GOT3 (cell line): Measurements from ENCODE around the gene FNDC5.

Experiments used
- DNase-seq: peaks from one replicate; lab custom pipeline; 2025; ENCODE audit warnings: mixed read lengths; lab: John Stamatoyannopoulos, UW

The FNDC5 gene

GRCh38 chr1:32897082-32898049 is 26.7 kb upstream of the FNDC5 start:
- no peak for DNase-seq

DNA sequence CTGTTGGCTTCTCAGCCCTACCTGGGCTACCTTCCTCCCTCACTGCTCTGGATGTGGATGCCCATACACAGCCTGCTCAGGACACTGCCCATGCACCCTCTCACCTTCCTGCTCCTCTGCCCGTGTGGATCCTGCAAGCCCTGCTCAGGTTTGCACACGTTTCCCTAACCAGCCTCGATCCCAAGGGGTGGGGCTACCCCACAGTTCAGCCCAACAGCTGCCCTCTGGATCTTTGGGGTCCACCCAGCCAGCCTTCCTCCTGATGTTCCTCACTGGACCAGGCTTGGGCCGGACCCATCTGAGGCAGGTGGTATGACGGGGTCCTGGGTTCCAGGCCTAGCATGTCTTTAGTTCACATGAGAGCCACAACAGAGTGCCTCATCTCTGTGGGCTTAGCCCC is 25.7 kb upstream of the FNDC5 start:
- no peak for DNase-seq

GRCh38 chr1:32895325-32896215 is 24.9 kb upstream of the FNDC5 start:
- no peak for DNase-seq

DNA sequence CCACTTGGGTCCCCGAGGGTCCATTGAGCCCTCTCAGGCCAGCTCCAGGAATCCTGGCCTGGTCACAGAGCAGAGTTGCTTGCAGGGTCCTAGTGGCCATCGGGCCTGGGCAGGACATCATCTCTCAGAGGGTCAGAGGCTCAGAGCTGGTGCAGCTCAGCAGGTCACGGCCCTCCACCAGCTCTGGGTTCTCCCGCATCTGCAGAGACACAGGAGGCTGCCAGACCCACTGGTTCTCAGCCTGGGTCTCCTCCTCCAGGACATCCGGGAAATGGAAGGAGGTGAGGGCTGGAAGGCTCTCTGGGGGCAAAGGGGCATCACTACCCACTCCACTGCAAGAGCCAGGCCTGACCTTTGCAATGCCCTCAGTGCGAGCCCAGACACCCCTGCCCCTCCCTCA is 24.0 kb upstream of the FNDC5 start:
- no peak for DNase-seq

GRCh38 chr1:32894019-32894600 is 23.4 kb upstream of the FNDC5 start:
- no peak for DNase-seq

DNA sequence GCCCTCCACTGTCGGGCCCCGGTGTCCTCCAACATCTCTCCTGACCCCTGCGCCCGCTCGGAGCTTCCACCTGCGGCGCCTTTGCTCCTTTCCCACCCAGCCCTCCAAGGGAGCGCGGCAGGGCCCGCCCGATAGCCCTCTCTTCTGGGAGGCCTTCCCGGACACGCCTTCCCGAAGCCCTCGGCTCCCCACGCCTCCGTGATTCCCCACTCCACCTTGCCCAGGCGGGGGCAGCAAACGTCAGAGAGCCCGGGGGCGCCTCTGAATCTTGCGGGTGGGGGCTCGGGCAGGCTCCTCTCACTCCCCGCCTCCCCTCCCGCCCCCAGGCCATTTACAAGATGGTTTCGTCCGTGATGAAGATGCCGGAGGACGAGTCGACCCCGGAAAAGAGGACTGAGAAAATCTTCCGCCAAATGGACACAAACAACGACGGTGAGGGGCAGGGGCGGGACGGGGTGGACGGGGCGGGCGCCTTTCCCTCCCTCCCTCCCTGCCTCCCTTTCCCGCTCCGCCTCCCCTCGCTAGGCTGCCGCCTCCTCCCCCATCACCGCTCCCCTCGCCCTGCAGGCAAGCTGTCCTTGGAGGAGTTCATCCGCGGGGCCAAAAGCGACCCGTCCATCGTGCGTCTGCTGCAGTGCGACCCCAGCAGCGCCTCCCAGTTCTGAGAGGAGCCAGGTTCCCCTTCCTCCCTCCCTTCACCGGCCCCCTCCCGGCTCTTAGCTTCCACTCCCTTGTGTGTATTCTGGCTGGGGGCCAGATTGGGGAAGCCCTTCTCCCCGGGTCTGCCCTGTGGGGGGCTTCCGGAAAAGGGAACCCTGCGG is 22.7 kb upstream of the FNDC5 start:
- no peak for DNase-seq

DNA sequence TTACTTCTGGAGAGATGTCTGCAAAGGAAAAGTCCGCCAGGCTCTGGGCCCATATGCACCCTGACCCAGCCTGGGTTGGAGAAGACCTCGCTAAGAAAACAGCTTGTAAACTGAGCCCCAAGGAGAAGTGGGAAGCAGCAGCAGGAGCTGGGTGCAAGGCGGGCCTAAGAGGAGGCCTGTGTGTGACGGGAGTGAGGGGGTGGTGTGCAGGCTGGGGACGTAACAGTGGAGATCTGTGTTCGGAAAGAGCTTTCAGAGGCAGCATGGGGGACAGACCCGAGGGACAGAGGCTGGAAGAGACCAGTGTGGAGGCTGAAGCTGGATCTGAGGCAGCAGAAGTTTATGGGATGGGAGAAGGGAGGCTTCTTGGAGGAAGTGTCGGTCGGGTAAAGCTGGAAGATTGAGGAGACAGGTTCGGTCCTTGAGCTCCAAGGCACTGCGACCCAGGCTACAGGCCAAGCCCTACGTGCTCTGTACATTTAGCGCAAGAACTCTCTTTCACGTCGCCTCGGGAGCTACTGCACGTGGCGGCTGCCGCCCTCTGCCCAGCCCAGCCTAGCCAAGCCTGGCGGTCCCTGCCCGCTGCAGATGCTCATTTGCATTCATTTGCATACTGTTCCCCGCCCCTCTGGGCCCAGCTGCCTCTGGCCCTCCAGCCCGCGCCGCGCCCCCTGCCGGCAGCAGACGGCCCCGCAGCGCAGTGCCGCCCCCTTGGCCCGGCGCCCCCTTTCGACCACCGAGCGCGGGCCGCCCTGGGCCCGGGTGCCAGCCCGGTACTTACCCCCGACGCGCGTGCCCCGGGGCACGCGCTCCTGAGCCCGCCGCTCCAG is 21.9 kb upstream of the FNDC5 start:
- DNase-seq = no peak

GRCh38 chr1:32891630-32892029 is 20.9 kb upstream of the FNDC5 start:
- no peak for DNase-seq

- no peak for DNase-seq
These were observed 20.5 kb upstream of the FNDC5 start for GRCh38 chr1:32891241-32891570.

- DNase-seq = no peak
These were observed 20.0 kb upstream of the FNDC5 start for GRCh38 chr1:32890516-32891240.

- no peak for DNase-seq
These were observed 19.1 kb upstream of the FNDC5 start for GRCh38 chr1:32889731-32890278.

DNA sequence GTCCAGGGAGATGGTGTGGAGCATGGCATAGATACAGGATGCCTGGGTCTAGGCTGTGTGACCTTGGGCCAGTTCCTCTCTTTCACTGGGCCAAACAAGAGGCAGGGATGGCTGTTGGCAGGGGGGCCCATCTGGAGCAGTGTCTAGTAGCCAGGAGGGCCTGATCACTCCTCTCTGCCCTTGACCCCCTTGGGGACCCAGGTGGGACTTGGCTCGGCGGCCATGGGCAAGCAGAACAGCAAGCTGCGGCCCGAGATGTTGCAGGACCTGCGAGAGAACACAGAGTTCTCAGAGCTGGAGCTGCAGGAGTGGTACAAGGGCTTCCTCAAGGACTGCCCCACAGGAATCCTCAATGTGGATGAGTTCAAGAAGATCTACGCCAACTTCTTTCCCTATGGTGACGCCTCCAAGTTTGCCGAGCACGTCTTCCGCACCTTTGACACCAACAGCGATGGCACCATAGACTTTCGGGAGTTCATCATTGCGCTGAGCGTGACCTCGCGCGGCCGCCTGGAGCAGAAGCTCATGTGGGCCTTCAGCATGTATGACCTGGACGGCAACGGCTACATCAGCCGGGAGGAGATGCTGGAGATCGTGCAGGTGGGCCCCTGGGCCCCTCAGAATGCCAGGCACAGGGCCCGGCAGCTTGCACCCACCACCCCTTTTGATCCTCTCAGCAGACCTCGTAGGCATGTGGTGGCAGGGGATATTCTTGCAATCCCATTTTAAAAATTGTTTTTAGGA is 18.1 kb upstream of the FNDC5 start:
- DNase-seq = no peak

DNA sequence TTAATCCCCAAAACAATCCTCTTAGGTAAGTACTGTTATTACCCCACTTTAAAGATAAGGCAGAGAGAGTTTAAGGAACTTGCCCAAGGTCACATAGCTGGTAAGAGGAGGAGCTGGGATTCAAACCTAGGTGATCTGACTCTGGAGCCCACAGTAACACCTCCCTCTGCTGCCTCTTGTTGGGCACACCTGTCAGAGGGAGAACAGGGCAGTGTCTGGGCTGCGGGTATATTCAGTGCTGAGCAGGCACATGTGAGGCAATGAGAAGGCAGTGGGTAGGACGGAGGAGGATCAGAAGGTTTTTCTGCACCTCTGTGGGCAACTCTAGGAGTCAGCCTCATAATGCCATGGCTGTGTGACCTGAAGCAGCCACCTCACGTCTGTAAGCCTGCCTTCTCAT is 17.4 kb upstream of the FNDC5 start:
- DNase-seq = no peak

GRCh38 chr1:32887623-32888022 is 16.9 kb upstream of the FNDC5 start:
- no peak for DNase-seq

DNA sequence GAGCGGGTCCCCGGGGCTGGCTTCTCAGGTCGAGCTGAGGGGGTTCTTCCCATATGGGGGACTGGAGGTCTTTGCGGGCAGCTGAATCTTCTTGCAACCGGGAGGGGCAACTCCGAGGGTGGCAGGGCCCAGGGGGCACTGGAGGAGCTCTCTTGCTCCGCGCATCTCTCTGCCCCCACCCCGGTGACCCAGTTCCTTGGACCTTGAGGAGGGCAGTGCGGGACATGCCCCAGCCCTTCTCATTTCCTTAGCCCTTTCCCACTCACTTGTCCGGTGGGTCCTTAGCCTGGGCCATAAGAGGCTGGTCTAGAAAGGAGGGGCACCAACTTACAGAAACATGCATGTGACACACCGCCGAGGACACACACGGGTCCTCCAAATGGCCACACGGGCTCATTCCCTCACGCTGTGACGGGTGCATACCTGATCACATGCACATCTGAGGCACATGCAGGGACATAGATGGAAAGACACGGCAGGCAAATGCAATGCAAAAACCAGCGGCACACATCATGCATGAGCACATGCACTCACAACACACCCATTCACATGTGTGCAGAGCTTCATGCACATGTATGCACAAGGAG is 16.2 kb upstream of the FNDC5 start:
- DNase-seq = no peak

GRCh38 chr1:32886004-32886827 is 15.5 kb upstream of the FNDC5 start, which contains the start of gene HPCA:
Gene HPCA (plus strand): TSS chr1:32886491. CDS start chr1:32888899, 2,408 bp downstream.
- DNase-seq = no peak

DNA sequence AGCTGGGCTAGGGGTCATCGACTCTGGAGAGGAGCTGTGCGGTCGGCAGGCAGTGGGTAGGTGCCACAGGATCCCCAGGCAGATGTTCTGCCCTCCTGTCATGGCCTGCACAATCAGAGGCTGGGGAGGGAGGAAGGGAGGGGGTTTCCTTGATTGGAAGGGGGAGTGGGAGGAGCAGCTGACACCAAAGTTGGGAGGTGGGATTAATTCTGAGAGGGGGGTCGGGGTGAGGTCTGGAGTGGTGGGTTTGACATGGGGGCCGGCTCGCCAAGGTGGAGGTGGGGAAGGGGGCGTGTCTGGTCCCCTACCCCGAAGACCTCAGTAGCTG is 14.9 kb upstream of the FNDC5 start:
- DNase-seq = no peak

GRCh38 chr1:32884726-32885125 is 14.0 kb upstream of the FNDC5 start:
- DNase-seq = no peak
